Brain microvascular endothelial cell (primary cell): ENCODE measurements around the gene PLB1.

Experiments used
- DNase-seq: peaks from one replicate; pipeline ENCODE4 v3.0.0-alpha.2; 2020
- H3K27ac ChIP-seq: fragments of 250-450 bp; sonication (Bioruptor Pico); 2 replicates; pipeline ENCODE4 v1.5.1; 2020; ENCODE audit warnings: mild to moderate bottlenecking, moderate library complexity
- H3K27me3 ChIP-seq: fragments of 250-450 bp; sonication (Bioruptor Pico); replicated peaks from 2 replicates; pipeline ENCODE4 v1.5.1; 2020; ENCODE audit warnings: mild to moderate bottlenecking
- H3K36me3 ChIP-seq: fragments of 250-450 bp; sonication (Bioruptor Pico); replicated peaks from 2 replicates; pipeline ENCODE4 v1.5.1; 2020; ENCODE audit warnings: mild to moderate bottlenecking
- H3K4me3 ChIP-seq: 2 replicates; pipeline ENCODE4 v1.5.1; 2011; ENCODE audit warnings: low read depth, mild to moderate bottlenecking, control low read depth, low read length, moderate library complexity
- CTCF ChIP-seq: IDR thresholded peaks from 2 replicates; pipeline ENCODE4 v1.5.1; 2011; ENCODE audit warnings: low read depth, mild to moderate bottlenecking, moderate library complexity, low read length, control low read depth, inconsistent platforms; ENCODE audit errors: missing control alignments
- in situ Hi-C: cut with HindIII; loops from 2 replicates; pipeline ENCODE4 v1.10.0; 2017; ENCODE audit warnings: low sequenced_read_pairs, low pct_ligation_motif_present

PLB1 gene

GRCh38 chr2:28680657-28681056 is 184.8 kb downstream of the PLB1 start:
- H3K36me3 ChIP-seq = no peaks in the 10 kb centered on the region
- no peaks in the 10 kb centered on the region for H3K27me3 ChIP-seq
- in situ Hi-C loops = no loop called here
- no peak for DNase-seq
- H3K4me3 ChIP-seq = no peak overlapping the region
- no peak overlapping the region for H3K27ac ChIP-seq
- TF ChIP-seq CTCF = no peak

GRCh38 chr2:28681158-28681571 is 185.3 kb downstream of the PLB1 start:
- in situ Hi-C loops = no loop called here
- DNase-seq = peak; percentile 71
- Histone ChIP-seq H3K27me3 (no peaks in the 10 kb centered on the region), H3K4me3 (no peak overlapping the region), H3K27ac (peak overlapping the region; percentile 54), H3K36me3 (no peaks in the 10 kb centered on the region)
- no peak for TF ChIP-seq CTCF

- TF ChIP-seq CTCF = no peak
- peak overlapping the region; percentile 54 for H3K27ac ChIP-seq
- H3K27me3 ChIP-seq = no peaks in the 10 kb centered on the region
- no peak overlapping the region for H3K4me3 ChIP-seq
- in situ Hi-C loops = no loop called here
- no peak for DNase-seq
- H3K36me3 ChIP-seq = no peaks in the 10 kb centered on the region
Observed at GRCh38 chr2:28681606-28682005, 185.7 kb downstream of the PLB1 start.

GRCh38 chr2:28683100-28683706 is 187.3 kb downstream of the PLB1 start:
- in situ Hi-C loops = no loop called here

GRCh38 chr2:28684142-28684858 is 188.4 kb downstream of the PLB1 start:
- Histone ChIP-seq H3K36me3 (no peaks in the 10 kb centered on the region), H3K27ac (no peak overlapping the region), H3K4me3 (no peak overlapping the region), H3K27me3 (no peaks in the 10 kb centered on the region)
- TF ChIP-seq CTCF = no peak
- DNase-seq = no peak
- in situ Hi-C loops = no loop called here

More at GRCh38 chr2:28683100-28683706, 187.3 kb downstream of the PLB1 start:
- peak; percentile 91 for DNase-seq
- Histone ChIP-seq H3K27ac (peak overlapping the region; percentile 46), H3K27me3 (no peaks in the 10 kb centered on the region), H3K4me3 (no peak overlapping the region), H3K36me3 (no peaks in the 10 kb centered on the region)
- no peak for TF ChIP-seq CTCF

- DNase-seq = no peak
- no peak for TF ChIP-seq CTCF
- H3K4me3 ChIP-seq = no peak overlapping the region
- in situ Hi-C loops = no loop called here
- no peaks in the 10 kb centered on the region for H3K36me3 ChIP-seq
- H3K27ac ChIP-seq = no peak overlapping the region
- no peaks in the 10 kb centered on the region for H3K27me3 ChIP-seq
Observed at GRCh38 chr2:28687171-28687570, 191.3 kb downstream of the PLB1 start.
